Measurements from ENCODE around the gene GPAM. TPM values are rescaled to one million over a fixed set of nuclear protein-coding genes. Genes with fewer than 3 reads are reported as not detected.
"Not testable (repeated sequence)": the region's sequence is repeated elsewhere in the genome, so short reads cannot be mapped to it uniquely, and the experiment has no call there.

GPAM gene
- polyA plus RNA-seq, 1 donor: 18.1 TPM

DNA sequence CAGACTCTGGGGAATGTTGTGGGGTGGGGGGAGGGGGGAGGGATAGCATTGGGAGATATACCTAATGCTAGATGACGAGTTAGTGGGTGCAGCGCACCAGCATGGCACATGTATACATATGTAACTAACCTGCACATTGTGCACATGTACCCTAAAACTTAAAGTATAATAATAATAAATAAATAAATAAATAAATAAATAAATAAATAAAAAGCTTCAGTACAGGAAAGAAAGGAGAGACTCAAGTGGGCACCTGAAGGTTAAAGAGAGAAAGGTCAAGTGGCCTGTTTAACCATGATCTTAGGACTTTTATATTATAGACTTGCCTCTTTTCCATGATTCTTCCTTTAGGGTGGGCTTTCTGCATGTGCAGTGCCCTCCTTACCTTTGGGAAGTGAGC is 73.8 kb downstream of the GPAM start:
- no CpG with 5 or more reads among the region's 2 CpGs for WGBS (ENCODE audit: insufficient coverage, low lambda C conversion rate)
- not testable (repeated sequence) for H3K4me1 ChIP-seq (ENCODE audit: control insufficient read depth, insufficient read depth, low read length)

More for the DNA sequence above, 73.8 kb downstream of the GPAM start:
- not testable (repeated sequence) for H3K27ac ChIP-seq (ENCODE audit: low read length); H3K4me3 ChIP-seq (ENCODE audit: low read length); DNase-seq; H3K27me3 ChIP-seq (ENCODE audit: control insufficient read depth, insufficient read depth, low read length); H3K36me3 ChIP-seq (ENCODE audit: control insufficient read depth, insufficient read depth, low read length); H3K9me3 ChIP-seq (ENCODE audit: control insufficient read depth, low read depth, low read length)

Other genes with a start within 250 kb of the GPAM start
- 0.09 TPM for gene TECTB, start 99.6 kb upstream of the GPAM start, polyA plus RNA-seq
- 361 TPM for gene ACSL5, start 190.4 kb upstream of the GPAM start, polyA plus RNA-seq